ENCODE data around the gene TMEM250. TPM values are rescaled to one million over a fixed set of nuclear protein-coding genes. Genes with fewer than 3 reads are reported as not detected.
A peak's percentile ranks its signal among the peaks of the same experiment; 100 is the strongest.

Gene TMEM250
- total RNA-seq, 1 donor from 2014 or later: 37.4 TPM

DNA sequence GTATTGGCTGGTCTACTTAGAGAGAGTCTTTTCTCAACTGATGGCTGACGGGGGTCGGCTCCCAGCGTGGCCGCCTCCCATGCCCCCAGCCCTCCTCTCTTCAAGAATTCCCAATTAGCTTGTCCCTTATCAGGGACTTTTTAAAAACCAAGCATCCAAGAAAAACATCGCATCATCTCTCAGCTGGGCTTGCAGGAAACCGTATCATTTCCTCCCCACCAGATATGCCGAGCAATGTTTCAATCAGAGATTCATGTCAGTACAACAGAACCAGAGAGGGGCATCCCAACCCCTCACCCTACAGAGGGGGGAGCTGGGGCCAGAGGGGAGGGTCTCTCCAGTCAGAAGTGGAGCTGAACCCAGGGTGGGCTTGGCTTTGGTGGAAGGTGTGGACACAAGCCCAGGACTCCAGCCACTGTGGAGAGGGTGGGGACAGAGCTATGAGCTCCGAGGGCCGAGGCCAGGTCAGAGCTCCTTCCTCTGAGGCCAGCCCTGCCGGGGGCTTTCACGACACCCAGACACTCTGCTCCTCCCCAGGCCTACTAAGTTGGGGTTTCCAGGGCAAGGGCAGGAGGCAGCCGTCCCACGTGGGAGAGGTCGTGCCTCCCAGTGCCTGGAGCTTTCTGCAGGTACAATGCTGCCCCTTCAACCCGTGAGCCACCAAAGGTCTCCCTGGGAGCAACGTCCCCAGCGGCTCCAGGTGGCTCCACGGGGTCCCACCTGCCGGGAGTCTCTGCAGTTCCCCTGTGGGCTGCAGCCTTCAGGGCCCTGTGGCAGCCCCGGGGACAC, 39.0 kb upstream of the TMEM250 start:
- H3K27ac Mint-ChIP-seq (ENCODE audit: unreplicated experiment): no peak overlapping the region

GRCh38 chr9:136156209-136157120, 37.8 kb upstream of the TMEM250 start:
- DNase-seq (ENCODE audit: low read depth, low spot score): no peak
- Mint-ChIP-seq H3K36me3 (ENCODE audit: low read depth) (no peaks in the 10 kb centered on the region), H3K27me3 (ENCODE audit: low read depth) (peaks cover 35% of the 10 kb centered on the region), H3K9me3 (no peaks in the 10 kb centered on the region), H3K27ac (ENCODE audit: unreplicated experiment) (no peak overlapping the region), H3K4me3 (no peak overlapping the region), H3K4me1 (peaks cover 32% of the 10 kb centered on the region)
- TF ChIP-seq, protein P1, sequence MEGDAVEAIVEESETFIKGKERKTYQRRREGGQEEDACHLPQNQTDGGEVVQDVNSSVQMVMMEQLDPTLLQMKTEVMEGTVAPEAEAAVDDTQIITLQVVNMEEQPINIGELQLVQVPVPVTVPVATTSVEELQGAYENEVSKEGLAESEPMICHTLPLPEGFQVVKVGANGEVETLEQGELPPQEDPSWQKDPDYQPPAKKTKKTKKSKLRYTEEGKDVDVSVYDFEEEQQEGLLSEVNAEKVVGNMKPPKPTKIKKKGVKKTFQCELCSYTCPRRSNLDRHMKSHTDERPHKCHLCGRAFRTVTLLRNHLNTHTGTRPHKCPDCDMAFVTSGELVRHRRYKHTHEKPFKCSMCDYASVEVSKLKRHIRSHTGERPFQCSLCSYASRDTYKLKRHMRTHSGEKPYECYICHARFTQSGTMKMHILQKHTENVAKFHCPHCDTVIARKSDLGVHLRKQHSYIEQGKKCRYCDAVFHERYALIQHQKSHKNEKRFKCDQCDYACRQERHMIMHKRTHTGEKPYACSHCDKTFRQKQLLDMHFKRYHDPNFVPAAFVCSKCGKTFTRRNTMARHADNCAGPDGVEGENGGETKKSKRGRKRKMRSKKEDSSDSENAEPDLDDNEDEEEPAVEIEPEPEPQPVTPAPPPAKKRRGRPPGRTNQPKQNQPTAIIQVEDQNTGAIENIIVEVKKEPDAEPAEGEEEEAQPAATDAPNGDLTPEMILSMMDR (conservative IDR thresholded peaks at IDR 0.05): no peak

More for the DNA sequence above, 39.0 kb upstream of the TMEM250 start:
- Mint-ChIP-seq H3K4me1 (peaks cover 24% of the 10 kb centered on the region), H3K4me3 (no peak overlapping the region), H3K27me3 (ENCODE audit: low read depth) (peaks cover 26% of the 10 kb centered on the region), H3K36me3 (ENCODE audit: low read depth) (no peaks in the 10 kb centered on the region), H3K9me3 (no peaks in the 10 kb centered on the region)
- TF ChIP-seq, protein P1 (conservative IDR thresholded peaks at IDR 0.05): no peak
- DNase-seq (ENCODE audit: low read depth, low spot score): no peak

GRCh38 chr9:136155576-136155975, 36.9 kb upstream of the TMEM250 start:
- H3K36me3 Mint-ChIP-seq (ENCODE audit: low read depth): no peaks in the 10 kb centered on the region
- TF ChIP-seq, protein P1 (conservative IDR thresholded peaks at IDR 0.05): no peak
- H3K4me1 Mint-ChIP-seq: peaks cover 27% of the 10 kb centered on the region
- H3K27ac Mint-ChIP-seq (ENCODE audit: unreplicated experiment): no peak overlapping the region
- H3K27me3 Mint-ChIP-seq (ENCODE audit: low read depth): peaks cover 38% of the 10 kb centered on the region
- DNase-seq (ENCODE audit: low read depth, low spot score): no peak
- H3K4me3 Mint-ChIP-seq: no peak overlapping the region
- H3K9me3 Mint-ChIP-seq: no peaks in the 10 kb centered on the region

DNA sequence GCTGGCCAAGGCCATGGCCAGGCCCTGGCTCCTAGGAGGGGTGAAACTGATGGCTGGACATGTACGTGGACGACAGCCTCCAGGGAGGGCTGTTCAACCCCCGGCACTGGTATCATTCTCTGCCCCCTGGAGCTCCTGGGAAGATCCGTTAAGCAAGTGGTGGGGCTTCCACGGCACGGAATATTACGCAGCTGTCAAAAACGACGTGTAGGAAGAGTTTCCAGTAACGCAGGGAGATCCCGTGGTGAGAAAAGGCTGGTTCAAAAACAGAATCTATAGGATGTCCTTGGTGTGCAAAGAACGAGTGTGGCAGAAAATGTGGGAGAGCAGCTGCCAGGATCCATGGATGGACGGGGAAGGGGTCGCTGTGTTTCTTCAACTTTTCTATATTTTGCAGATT, 36.3 kb upstream of the TMEM250 start:
- H3K4me1 Mint-ChIP-seq: peaks cover 27% of the 10 kb centered on the region
- H3K9me3 Mint-ChIP-seq: no peaks in the 10 kb centered on the region
- H3K4me3 Mint-ChIP-seq: no peak overlapping the region
- peaks cover 38% of the 10 kb centered on the region for H3K27me3 Mint-ChIP-seq (ENCODE audit: low read depth)
- DNase-seq (ENCODE audit: low read depth, low spot score): no peak
- H3K27ac Mint-ChIP-seq (ENCODE audit: unreplicated experiment): peak overlapping the region; percentile 50
- TF ChIP-seq, protein P1 (conservative IDR thresholded peaks at IDR 0.05): no peak
- no peaks in the 10 kb centered on the region for H3K36me3 Mint-ChIP-seq (ENCODE audit: low read depth)

- Mint-ChIP-seq H3K27me3 (ENCODE audit: low read depth) (peaks cover 39% of the 10 kb centered on the region), H3K4me1 (peaks cover 27% of the 10 kb centered on the region), H3K9me3 (no peaks in the 10 kb centered on the region), H3K27ac (ENCODE audit: unreplicated experiment) (no peak overlapping the region), H3K36me3 (ENCODE audit: low read depth) (no peaks in the 10 kb centered on the region), H3K4me3 (no peak overlapping the region)
- TF ChIP-seq, protein P1 (conservative IDR thresholded peaks at IDR 0.05): no peak
- no peak for DNase-seq (ENCODE audit: low read depth, low spot score)
These were observed 34.8 kb upstream of the TMEM250 start for GRCh38 chr9:136153381-136154065.
